Stimulated activated CD8-positive, alpha-beta memory T cell treated with anti-CD3 and anti-CD28 coated beads, Interleukin-15, amount 100 ng/mL, for 48 hours (primary cell): Measurements from ENCODE around the gene AGBL4.

Source experiments
- DNase-seq, 2 donors: peaks; one replicate each; pipeline ENCODE4 v3.0.0-alpha.2; 2020; ENCODE audit warnings: low read depth in 2 of 2

The AGBL4 gene

GRCh38 chr1:48725341-48726046, 1298.3 kb downstream of the AGBL4 start:
- DNase-seq = no peak

GRCh38 chr1:48720929-48721328, 1302.8 kb downstream of the AGBL4 start:
- DNase-seq = no peak

GRCh38 chr1:48718705-48719104, 1305.0 kb downstream of the AGBL4 start:
- no peak for DNase-seq

- no peak for DNase-seq
Measured at GRCh38 chr1:48718116-48718630, 1305.6 kb downstream of the AGBL4 start.

- DNase-seq = no peak
Measured at GRCh38 chr1:48717082-48717481, 1306.7 kb downstream of the AGBL4 start.

- DNase-seq = no peak
Measured at GRCh38 chr1:48715921-48716320, 1307.8 kb downstream of the AGBL4 start.

GRCh38 chr1:48710915-48711314, 1312.8 kb downstream of the AGBL4 start:
- DNase-seq = no peak

- DNase-seq = no peak
Measured at GRCh38 chr1:48710318-48710717, 1313.4 kb downstream of the AGBL4 start.

- no peak for DNase-seq
Measured at GRCh38 chr1:48704736-48705135, 1319.0 kb downstream of the AGBL4 start.

- no peak for DNase-seq
Measured at GRCh38 chr1:48701445-48701844, 1322.3 kb downstream of the AGBL4 start.

- peak; percentile 9 to 22 for DNase-seq
Measured at GRCh38 chr1:48697066-48697707, 1326.6 kb downstream of the AGBL4 start.

- no peak for DNase-seq
Measured at GRCh38 chr1:48695161-48695560, 1328.6 kb downstream of the AGBL4 start.

- no peak for DNase-seq
Measured at GRCh38 chr1:48693674-48694320, 1330.0 kb downstream of the AGBL4 start.

GRCh38 chr1:48693180-48693579, 1330.6 kb downstream of the AGBL4 start:
- no peak for DNase-seq

GRCh38 chr1:48692235-48692634, 1331.5 kb downstream of the AGBL4 start:
- no peak for DNase-seq

GRCh38 chr1:48691429-48692001, 1332.2 kb downstream of the AGBL4 start:
- DNase-seq = no peak

- no peak for DNase-seq
Measured at GRCh38 chr1:48688102-48688760, 1335.5 kb downstream of the AGBL4 start.

GRCh38 chr1:48687282-48688045, 1336.3 kb downstream of the AGBL4 start:
- DNase-seq = no peak

GRCh38 chr1:48686159-48686558, 1337.6 kb downstream of the AGBL4 start:
- DNase-seq = no peak

GRCh38 chr1:48684381-48684780, 1339.4 kb downstream of the AGBL4 start:
- DNase-seq = no peak

- no peak for DNase-seq
Measured at GRCh38 chr1:48683839-48684238, 1339.9 kb downstream of the AGBL4 start.
